Measurements from ENCODE around the gene ABCB1.

The ABCB1 gene

DNA sequence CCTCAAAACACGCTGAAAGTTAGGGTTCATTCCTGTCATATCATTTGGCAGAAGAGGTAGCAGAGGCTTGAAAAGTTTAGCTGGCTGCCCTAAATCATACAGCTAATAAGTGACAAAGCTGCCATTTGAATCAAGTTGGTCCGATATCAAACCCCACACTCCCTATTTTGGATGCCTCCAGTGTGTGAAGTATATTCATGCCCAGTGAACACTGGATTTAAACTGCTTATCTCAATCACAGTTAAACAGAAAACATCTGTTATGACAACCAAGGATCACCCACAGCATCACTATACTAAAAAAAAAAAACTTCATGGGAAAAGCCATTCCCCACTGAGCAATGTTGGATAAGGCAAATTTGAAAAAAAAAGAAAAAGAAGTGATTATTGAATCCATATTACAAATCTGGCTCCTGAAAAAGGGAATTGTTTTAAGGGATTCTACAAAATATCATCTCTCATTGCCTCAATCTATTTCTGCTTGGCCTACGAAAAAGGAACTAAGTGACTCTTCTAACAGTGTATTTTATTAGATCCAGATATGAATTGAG, 48.3 kb downstream of the ABCB1 start:
- H3K4me3 ChIP-seq (ENCODE audit: control insufficient read depth, low read depth, low read length): no peak overlapping the region
- DNase-seq (ENCODE audit: low read depth): no peak
- TF ChIP-seq, protein P1, sequence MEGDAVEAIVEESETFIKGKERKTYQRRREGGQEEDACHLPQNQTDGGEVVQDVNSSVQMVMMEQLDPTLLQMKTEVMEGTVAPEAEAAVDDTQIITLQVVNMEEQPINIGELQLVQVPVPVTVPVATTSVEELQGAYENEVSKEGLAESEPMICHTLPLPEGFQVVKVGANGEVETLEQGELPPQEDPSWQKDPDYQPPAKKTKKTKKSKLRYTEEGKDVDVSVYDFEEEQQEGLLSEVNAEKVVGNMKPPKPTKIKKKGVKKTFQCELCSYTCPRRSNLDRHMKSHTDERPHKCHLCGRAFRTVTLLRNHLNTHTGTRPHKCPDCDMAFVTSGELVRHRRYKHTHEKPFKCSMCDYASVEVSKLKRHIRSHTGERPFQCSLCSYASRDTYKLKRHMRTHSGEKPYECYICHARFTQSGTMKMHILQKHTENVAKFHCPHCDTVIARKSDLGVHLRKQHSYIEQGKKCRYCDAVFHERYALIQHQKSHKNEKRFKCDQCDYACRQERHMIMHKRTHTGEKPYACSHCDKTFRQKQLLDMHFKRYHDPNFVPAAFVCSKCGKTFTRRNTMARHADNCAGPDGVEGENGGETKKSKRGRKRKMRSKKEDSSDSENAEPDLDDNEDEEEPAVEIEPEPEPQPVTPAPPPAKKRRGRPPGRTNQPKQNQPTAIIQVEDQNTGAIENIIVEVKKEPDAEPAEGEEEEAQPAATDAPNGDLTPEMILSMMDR (conservative IDR thresholded peaks at IDR 0.05; ENCODE audit: control insufficient read depth, insufficient read depth, low read depth, low read length): no peak

DNA sequence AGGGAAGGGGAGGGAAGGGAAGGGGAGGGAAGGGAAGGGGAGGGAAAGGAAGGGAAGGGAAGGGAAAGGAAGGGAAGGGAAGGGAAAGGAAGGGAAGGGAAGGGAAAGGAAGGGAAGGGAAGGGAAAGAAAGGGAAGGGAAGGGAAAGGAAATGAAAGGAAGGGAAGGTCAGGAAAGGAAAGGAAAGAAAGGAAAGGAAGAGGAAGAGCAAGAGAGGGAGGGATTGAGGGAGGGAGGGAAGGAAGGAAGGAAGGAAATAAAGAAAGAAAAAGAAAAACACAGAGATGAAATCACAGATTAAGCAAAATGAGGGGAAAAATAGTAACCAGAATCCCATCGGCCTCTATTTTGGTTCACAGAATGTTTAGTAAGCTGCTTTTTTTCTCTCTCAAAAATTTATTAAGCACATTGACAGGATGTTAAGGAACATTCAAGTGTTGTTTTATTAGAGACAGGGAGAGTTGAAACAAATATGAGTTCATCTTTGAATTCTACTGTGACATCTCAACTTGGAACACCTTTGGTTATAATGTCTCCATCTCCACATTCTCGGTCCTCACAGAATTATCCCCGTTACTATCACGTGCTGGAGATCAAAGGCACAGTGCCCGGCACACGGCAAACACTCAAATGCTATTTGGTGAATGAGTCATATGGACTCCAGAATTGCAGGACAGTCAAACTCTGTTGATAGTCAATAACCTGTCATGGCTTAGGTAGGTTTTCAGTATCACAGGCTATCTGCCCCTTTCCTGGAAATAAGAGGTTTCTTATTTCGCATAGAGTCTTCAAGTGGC, 52.4 kb downstream of the ABCB1 start:
- TF ChIP-seq, protein P1 (conservative IDR thresholded peaks at IDR 0.05; ENCODE audit: control insufficient read depth, insufficient read depth, low read depth, low read length): no peak
- DNase-seq (ENCODE audit: low read depth): no peak
- H3K4me3 ChIP-seq (ENCODE audit: control insufficient read depth, low read depth, low read length): no peak overlapping the region

DNA sequence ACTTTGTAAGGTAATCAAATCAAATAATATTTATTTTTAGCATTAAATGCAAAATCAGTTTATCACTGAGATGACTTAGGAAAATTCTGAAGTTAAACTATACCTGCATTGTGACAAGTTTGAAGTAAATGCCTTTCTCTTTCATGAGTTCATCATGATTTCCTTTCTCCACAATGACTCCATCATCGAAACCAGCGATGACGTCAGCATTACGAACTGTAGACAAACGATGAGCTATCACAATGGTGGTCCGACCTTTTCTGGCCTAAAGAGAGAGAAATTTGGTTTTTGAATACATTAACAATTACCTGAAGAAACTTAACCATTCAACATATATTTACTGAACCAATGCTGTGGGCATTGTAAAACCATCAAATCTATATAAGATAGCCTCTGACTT, 54.9 kb downstream of the ABCB1 start:
- TF ChIP-seq, protein P1 (conservative IDR thresholded peaks at IDR 0.05; ENCODE audit: control insufficient read depth, insufficient read depth, low read depth, low read length): no peak
- no peak for DNase-seq (ENCODE audit: low read depth)
- H3K4me3 ChIP-seq (ENCODE audit: control insufficient read depth, low read depth, low read length): no peak overlapping the region

DNA sequence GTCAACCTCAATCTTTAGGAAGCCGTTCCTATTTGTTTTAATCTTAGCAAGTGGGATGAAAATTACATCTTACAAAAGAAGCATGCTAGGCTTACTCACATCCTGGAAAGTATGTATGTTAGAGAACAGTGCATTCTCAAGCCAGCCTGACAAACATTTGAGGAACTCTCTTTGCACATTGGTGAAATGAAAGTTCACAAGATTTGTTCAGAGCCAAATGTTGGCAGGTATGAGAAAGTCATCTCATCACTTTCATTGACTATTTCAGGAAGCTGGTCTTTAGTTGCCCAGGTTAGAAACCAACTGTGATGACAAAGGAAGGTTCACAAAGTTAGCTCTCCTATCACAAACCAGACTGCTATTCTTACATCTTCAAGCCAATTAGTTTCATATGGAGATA, 57.1 kb downstream of the ABCB1 start:
- H3K4me3 ChIP-seq (ENCODE audit: control insufficient read depth, low read depth, low read length): no peak overlapping the region
- no peak for DNase-seq (ENCODE audit: low read depth)
- TF ChIP-seq, protein P1 (conservative IDR thresholded peaks at IDR 0.05; ENCODE audit: control insufficient read depth, insufficient read depth, low read depth, low read length): no peak

DNA sequence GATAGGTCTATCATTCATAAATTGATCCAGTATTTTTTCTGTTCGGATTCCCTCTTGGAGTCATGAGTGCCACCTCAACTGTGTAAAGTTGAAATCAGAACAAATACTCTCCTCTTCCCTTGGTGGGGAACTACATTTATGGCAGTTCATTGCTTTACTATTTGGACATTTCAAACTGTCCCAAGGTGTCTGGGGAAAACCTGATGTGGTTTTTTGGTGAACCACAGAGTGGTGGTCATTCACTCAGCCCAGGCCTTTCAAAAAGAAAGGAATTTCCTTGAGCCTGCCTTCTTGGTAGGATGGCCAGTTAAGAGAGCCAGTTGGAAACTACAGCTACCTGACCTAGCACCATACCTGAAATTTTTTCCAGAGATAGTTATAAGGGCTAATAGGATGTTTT, 59.0 kb downstream of the ABCB1 start:
- DNase-seq (ENCODE audit: low read depth): no peak
- no peak overlapping the region for H3K4me3 ChIP-seq (ENCODE audit: control insufficient read depth, low read depth, low read length)
- TF ChIP-seq, protein P1 (conservative IDR thresholded peaks at IDR 0.05; ENCODE audit: control insufficient read depth, insufficient read depth, low read depth, low read length): no peak

DNA sequence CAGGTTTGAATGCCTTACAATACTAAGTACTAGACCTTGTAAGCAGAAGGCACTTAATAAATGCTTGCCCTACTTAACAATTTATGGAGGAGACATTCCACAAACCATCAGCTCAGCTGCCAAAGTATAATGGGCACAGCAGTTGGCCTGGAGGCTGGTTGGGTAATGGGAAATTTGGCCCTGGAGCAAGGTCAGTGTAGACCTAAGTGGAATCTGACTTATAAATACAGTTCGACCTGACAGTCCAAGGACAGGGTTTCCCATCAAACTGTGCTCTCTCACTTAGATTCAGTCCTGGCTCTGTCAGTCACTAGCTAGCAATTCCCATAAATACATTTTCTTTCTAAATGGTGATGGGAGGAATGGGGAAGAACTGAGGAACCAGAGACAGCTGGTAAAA, 62.6 kb downstream of the ABCB1 start:
- TF ChIP-seq, protein P1 (conservative IDR thresholded peaks at IDR 0.05; ENCODE audit: control insufficient read depth, insufficient read depth, low read depth, low read length): no peak
- no peak overlapping the region for H3K4me3 ChIP-seq (ENCODE audit: control insufficient read depth, low read depth, low read length)
- DNase-seq (ENCODE audit: low read depth): no peak
